Measurements from ENCODE around the gene RSPH10B2.
A peak's percentile ranks its signal among the peaks of the same experiment; 100 is the strongest.
"Not testable (repeated sequence)": the region's sequence is repeated elsewhere in the genome, so short reads cannot be mapped to it uniquely, and the experiment has no call there.

RSPH10B2 gene

GRCh38 chr7:6789353-6789752 lies 35.5 kb downstream of the RSPH10B2 start:
- ATAC-seq, DNase-seq: not testable (repeated sequence)

- not testable (repeated sequence) for DNase-seq, ATAC-seq
These were observed 38.4 kb downstream of the RSPH10B2 start for GRCh38 chr7:6792113-6792872.

- not testable (repeated sequence) for ATAC-seq, DNase-seq
These were observed 40.4 kb downstream of the RSPH10B2 start for GRCh38 chr7:6794276-6794675.

- not testable (repeated sequence) for ATAC-seq, DNase-seq
These were observed 43.3 kb downstream of the RSPH10B2 start for GRCh38 chr7:6797218-6797617.

GRCh38 chr7:6798047-6798446 lies 44.1 kb downstream of the RSPH10B2 start:
- not testable (repeated sequence) for DNase-seq, ATAC-seq

- ATAC-seq, result peak; percentile 20
- not testable (repeated sequence) for DNase-seq
These were observed 46.0 kb downstream of the RSPH10B2 start for GRCh38 chr7:6799887-6800286.

- not testable (repeated sequence) for DNase-seq
- peak; percentile 65 for ATAC-seq
These were observed 46.4 kb downstream of the RSPH10B2 start for GRCh38 chr7:6800331-6800730.

- DNase-seq, ATAC-seq: not testable (repeated sequence)
These were observed 53.6 kb downstream of the RSPH10B2 start for GRCh38 chr7:6807393-6807918.

GRCh38 chr7:6807959-6808358 lies 54.1 kb downstream of the RSPH10B2 start:
- DNase-seq, ATAC-seq: not testable (repeated sequence)

GRCh38 chr7:6813011-6813410 lies 59.1 kb downstream of the RSPH10B2 start:
- not testable (repeated sequence) for ATAC-seq, DNase-seq

- ATAC-seq, DNase-seq: not testable (repeated sequence)
These were observed 61.6 kb downstream of the RSPH10B2 start for GRCh38 chr7:6815470-6815869.

GRCh38 chr7:6821622-6822021 lies 67.7 kb downstream of the RSPH10B2 start:
- ATAC-seq, DNase-seq: not testable (repeated sequence)

- peak; percentile 37 for ATAC-seq
- DNase-seq, result not testable (repeated sequence)
These were observed 71.6 kb downstream of the RSPH10B2 start for GRCh38 chr7:6825236-6826125.

GRCh38 chr7:6826151-6826550 lies 72.2 kb downstream of the RSPH10B2 start, which contains the start of gene CCZ1B:
TSS of gene CCZ1B (minus strand) at chr7:6826275. CDS start at chr7:6826197, 78 bp downstream.
- peak; percentile 93 for DNase-seq
- peak; percentile 99 for ATAC-seq

GRCh38 chr7:6827180-6827579 lies 73.3 kb downstream of the RSPH10B2 start:
- ATAC-seq, DNase-seq: not testable (repeated sequence)

- ATAC-seq, DNase-seq: not testable (repeated sequence)
These were observed 75.7 kb downstream of the RSPH10B2 start for GRCh38 chr7:6829616-6830015.

- ATAC-seq, DNase-seq: not testable (repeated sequence)
These were observed 76.1 kb downstream of the RSPH10B2 start for GRCh38 chr7:6830026-6830425.

GRCh38 chr7:6831018-6831725 lies 77.3 kb downstream of the RSPH10B2 start:
- no peak for DNase-seq
- no peak for ATAC-seq

- ATAC-seq (no peak), DNase-seq (no peak)
These were observed 79.7 kb downstream of the RSPH10B2 start for GRCh38 chr7:6833636-6834035.

- ATAC-seq, DNase-seq: not testable (repeated sequence)
These were observed 81.6 kb downstream of the RSPH10B2 start for GRCh38 chr7:6835521-6835920.

GRCh38 chr7:6837081-6837480 lies 83.2 kb downstream of the RSPH10B2 start:
- ATAC-seq, DNase-seq: not testable (repeated sequence)
